ENCODE results near the gene ZNF23. TPM values are rescaled to one million over a fixed set of nuclear protein-coding genes. Genes with fewer than 3 reads are reported as not detected.

ZNF23 gene
- total RNA-seq, 1 experiment from 2014 or later, result 11.6 TPM

GRCh38 chr16:71406316-71406715 lies 55.7 kb downstream of the ZNF23 start:
- CTCF ChIA-PET, result no interaction called here
- DNase-seq (ENCODE audit: low spot score), result no peak
- Mint-ChIP-seq H3K4me1 (peaks cover 11% of the 10 kb centered on the region), H3K4me3 (no peak overlapping the region), H3K9me3 (peaks cover 12% of the 10 kb centered on the region), H3K27ac (no peak overlapping the region), H3K36me3 (peaks cover 9% of the 10 kb centered on the region), H3K27me3 (ENCODE audit: low read depth) (peaks cover 7% of the 10 kb centered on the region)
- TF ChIP-seq ESRRA (CRISPR knock-in tag; IDR thresholded peaks at IDR 0.05; ENCODE audit: borderline replicate concordance) (no peak), SMAD4 (CRISPR knock-in tag; IDR thresholded peaks at IDR 0.05) (no peak), ELF4 (CRISPR knock-in tag; IDR thresholded peaks at IDR 0.05; ENCODE audit: low read depth) (no peak), ZNF317 (CRISPR knock-in tag; IDR thresholded peaks at IDR 0.05; ENCODE audit: borderline replicate concordance, low read depth) (no peak), NR2C2 (CRISPR knock-in tag; IDR thresholded peaks at IDR 0.05) (no peak), USF1 (CRISPR knock-in tag; IDR thresholded peaks at IDR 0.05) (no peak), ZNF671 (CRISPR knock-in tag; IDR thresholded peaks at IDR 0.05) (no peak), ZNF425 (CRISPR knock-in tag; conservative IDR thresholded peaks at IDR 0.05) (no peak), NFE2L1 (CRISPR knock-in tag; IDR thresholded peaks at IDR 0.05) (no peak), E2F5 (CRISPR knock-in tag; IDR thresholded peaks at IDR 0.05) (no peak), SOX15 (CRISPR knock-in tag; IDR thresholded peaks at IDR 0.05) (no peak), ZNF138 (CRISPR knock-in tag; conservative IDR thresholded peaks at IDR 0.05) (no peak), PRRX2 (CRISPR knock-in tag; IDR thresholded peaks at IDR 0.05) (no peak), NR1H2 (CRISPR knock-in tag; IDR thresholded peaks at IDR 0.05) (no peak), ZSCAN18 (CRISPR knock-in tag; IDR thresholded peaks at IDR 0.05) (no peak)
- POLR2A ChIA-PET, result no interaction called here
- ATAC-seq, result no peak

GRCh38 chr16:71404364-71404763 lies 57.7 kb downstream of the ZNF23 start:
- ATAC-seq (no peak), DNase-seq (ENCODE audit: low spot score) (no peak)
- Mint-ChIP-seq H3K27me3 (ENCODE audit: low read depth) (peaks cover 7% of the 10 kb centered on the region), H3K4me1 (peaks cover 26% of the 10 kb centered on the region), H3K9me3 (peaks cover 12% of the 10 kb centered on the region), H3K4me3 (no peak overlapping the region), H3K27ac (no peak overlapping the region), H3K36me3 (peaks cover 9% of the 10 kb centered on the region)
- TF ChIP-seq E2F4 (CRISPR knock-in tag; IDR thresholded peaks at IDR 0.05; ENCODE audit: borderline replicate concordance, low read depth) (no peak), ZBTB21 (CRISPR knock-in tag; IDR thresholded peaks at IDR 0.05; ENCODE audit: borderline replicate concordance) (no peak), EMX1 (CRISPR knock-in tag; IDR thresholded peaks at IDR 0.05) (no peak), NFYB (CRISPR knock-in tag; conservative IDR thresholded peaks at IDR 0.05; ENCODE audit: low read depth) (no peak), IRF1 (CRISPR knock-in tag; IDR thresholded peaks at IDR 0.05) (no peak), USF2 (CRISPR knock-in tag; IDR thresholded peaks at IDR 0.05) (no peak), ZMAT4 (CRISPR knock-in tag; IDR thresholded peaks at IDR 0.05) (no peak)
- POLR2A ChIA-PET, result no interaction called here
- CTCF ChIA-PET, result interaction anchor here (0.8 kb wide), 1 partner anchor 97 kb away, joined by 3 read pairs; no protein-coding TSS in a partner anchor
